ENCODE measurements around the gene SMYD3. TPM values are rescaled to one million over a fixed set of nuclear protein-coding genes. Genes with fewer than 3 reads are reported as not detected.

Gene SMYD3
- polyA plus RNA-seq, 2 of the 4 experiments (the other 2 are of a cell fraction), result 18.2 to 35.2 TPM

DNA sequence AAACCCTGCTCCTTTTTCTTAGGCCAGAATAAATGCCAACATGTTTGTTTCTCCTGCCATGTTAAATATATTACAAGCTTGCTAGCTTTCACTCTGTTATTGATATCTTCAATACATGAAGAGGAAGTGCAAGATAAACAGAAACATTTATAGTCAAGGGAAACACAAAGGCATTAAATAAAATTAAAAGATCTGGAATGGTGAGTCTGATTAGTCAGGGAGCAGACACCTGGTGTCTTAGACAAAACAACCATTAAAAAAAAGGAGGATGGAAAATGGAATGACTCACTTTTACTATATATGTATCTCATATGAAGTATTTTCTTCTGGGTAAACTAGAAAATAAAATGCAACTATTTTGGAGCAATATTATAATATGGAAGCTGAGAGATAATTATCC lies 123.3 kb downstream of the SMYD3 start:
- H3K27ac ChIP-seq, result no peak overlapping the region
- FAIRE-seq, result no peak
- no peak overlapping the region for H3K4me2 ChIP-seq

DNA sequence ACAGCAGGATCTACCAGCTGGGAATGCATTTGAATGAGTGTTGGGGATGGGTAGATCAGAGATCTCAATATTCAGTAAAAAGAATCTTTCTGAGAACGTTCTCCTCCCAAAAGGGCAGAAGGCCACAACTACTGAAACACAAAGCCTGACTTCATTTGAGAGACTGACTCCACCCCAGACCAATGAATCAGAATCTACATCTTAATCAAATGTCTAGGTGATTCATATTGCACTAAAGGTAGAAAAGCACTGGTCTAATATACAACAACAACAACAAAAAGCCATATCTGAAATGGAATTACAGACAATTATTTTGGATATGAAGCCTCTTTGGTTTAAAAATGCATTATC lies 123.9 kb downstream of the SMYD3 start:
- ChIA-PET POLR2A (no interaction called here), CTCF (no interaction called here)
- TF ChIP-seq, protein P1, sequence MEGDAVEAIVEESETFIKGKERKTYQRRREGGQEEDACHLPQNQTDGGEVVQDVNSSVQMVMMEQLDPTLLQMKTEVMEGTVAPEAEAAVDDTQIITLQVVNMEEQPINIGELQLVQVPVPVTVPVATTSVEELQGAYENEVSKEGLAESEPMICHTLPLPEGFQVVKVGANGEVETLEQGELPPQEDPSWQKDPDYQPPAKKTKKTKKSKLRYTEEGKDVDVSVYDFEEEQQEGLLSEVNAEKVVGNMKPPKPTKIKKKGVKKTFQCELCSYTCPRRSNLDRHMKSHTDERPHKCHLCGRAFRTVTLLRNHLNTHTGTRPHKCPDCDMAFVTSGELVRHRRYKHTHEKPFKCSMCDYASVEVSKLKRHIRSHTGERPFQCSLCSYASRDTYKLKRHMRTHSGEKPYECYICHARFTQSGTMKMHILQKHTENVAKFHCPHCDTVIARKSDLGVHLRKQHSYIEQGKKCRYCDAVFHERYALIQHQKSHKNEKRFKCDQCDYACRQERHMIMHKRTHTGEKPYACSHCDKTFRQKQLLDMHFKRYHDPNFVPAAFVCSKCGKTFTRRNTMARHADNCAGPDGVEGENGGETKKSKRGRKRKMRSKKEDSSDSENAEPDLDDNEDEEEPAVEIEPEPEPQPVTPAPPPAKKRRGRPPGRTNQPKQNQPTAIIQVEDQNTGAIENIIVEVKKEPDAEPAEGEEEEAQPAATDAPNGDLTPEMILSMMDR (IDR thresholded peaks at IDR 0.05), result no peak
- TF ChIP-seq CEBPB (IDR thresholded peaks at IDR 0.05), result no peak
- TF ChIP-seq, protein P2, sequence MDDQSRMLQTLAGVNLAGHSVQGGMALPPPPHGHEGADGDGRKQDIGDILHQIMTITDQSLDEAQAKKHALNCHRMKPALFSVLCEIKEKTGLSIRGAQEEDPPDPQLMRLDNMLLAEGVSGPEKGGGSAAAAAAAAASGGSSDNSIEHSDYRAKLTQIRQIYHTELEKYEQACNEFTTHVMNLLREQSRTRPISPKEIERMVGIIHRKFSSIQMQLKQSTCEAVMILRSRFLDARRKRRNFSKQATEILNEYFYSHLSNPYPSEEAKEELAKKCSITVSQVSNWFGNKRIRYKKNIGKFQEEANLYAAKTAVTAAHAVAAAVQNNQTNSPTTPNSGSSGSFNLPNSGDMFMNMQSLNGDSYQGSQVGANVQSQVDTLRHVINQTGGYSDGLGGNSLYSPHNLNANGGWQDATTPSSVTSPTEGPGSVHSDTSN (IDR thresholded peaks at IDR 0.05), result no peak
- TF ChIP-seq KDM1A (IDR thresholded peaks at IDR 0.05; ENCODE audit: low read depth), result no peak
- TF ChIP-seq NFE2L2 (conservative IDR thresholded peaks at IDR 0.05; ENCODE audit: low read length), result no peak
- TF ChIP-seq ZSCAN20 (CRISPR knock-in tag; IDR thresholded peaks at IDR 0.05), result no peak
- TF ChIP-seq EHF (CRISPR knock-in tag; IDR thresholded peaks at IDR 0.05), result no peak
- no peak for TF ChIP-seq PHF8 (IDR thresholded peaks at IDR 0.05; ENCODE audit: borderline replicate concordance, low read depth)
- no peak for TF ChIP-seq FOSL2 (IDR thresholded peaks at IDR 0.05)
- no peak for TF ChIP-seq FOSL2 (CRISPR knock-in tag; IDR thresholded peaks at IDR 0.05)
- TF ChIP-seq RARB (CRISPR knock-in tag; IDR thresholded peaks at IDR 0.05), result no peak
- TF ChIP-seq, protein P3, sequence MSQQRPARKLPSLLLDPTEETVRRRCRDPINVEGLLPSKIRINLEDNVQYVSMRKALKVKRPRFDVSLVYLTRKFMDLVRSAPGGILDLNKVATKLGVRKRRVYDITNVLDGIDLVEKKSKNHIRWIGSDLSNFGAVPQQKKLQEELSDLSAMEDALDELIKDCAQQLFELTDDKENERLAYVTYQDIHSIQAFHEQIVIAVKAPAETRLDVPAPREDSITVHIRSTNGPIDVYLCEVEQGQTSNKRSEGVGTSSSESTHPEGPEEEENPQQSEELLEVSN (IDR thresholded peaks at IDR 0.05; ENCODE audit: borderline replicate concordance, low read depth), result no peak
- TF ChIP-seq JUN (IDR thresholded peaks at IDR 0.05), result no peak
- no peak for TF ChIP-seq BHLHE40 (IDR thresholded peaks at IDR 0.05; ENCODE audit: low read depth, low read length)
- TF ChIP-seq RFX5 (IDR thresholded peaks at IDR 0.05), result no peak
- no peak for TF ChIP-seq EP300 (IDR thresholded peaks at IDR 0.05)
- no peak overlapping the region for H3K4me3 ChIP-seq
- no peak overlapping the region for H3K4me2 ChIP-seq
- WGBS (ENCODE audit: missing lambda C conversion rate), result 79% methylated on average over 1 of the region's 1 CpG
- FAIRE-seq (no peak), ATAC-seq (no peak), DNase-seq (ENCODE audit: low read depth in 1 of 2, low spot score in 1 of 2) (no peak)
- no peaks in the 10 kb centered on the region for H3K9me3 ChIP-seq
- peak overlapping the region in 1 of 2 experiments; percentile 40; a peak in 1 of 6 replicates for H3K27ac ChIP-seq
- H3K4me1 ChIP-seq, result no peaks in the 10 kb centered on the region

More for the DNA sequence above, 123.3 kb downstream of the SMYD3 start:
- CTCF ChIA-PET, result no interaction called here
- ATAC-seq (no peak), DNase-seq (ENCODE audit: low read depth in 1 of 2, low spot score in 1 of 2) (no peak)
- Histone ChIP-seq H3K4me3 (no peak overlapping the region), H3K4me1 (no peaks in the 10 kb centered on the region), H3K9me3 (no peaks in the 10 kb centered on the region)
- POLR2A ChIA-PET, result no interaction called here
- TF ChIP-seq TP53 (CRISPR knock-in tag; IDR thresholded peaks at IDR 0.05), result no peak
- TF ChIP-seq SMC3 (IDR thresholded peaks at IDR 0.05), result no peak
- TF ChIP-seq, protein P4, sequence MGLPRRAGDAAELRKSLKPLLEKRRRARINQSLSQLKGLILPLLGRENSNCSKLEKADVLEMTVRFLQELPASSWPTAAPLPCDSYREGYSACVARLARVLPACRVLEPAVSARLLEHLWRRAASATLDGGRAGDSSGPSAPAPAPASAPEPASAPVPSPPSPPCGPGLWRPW (IDR thresholded peaks at IDR 0.05), result no peak
- TF ChIP-seq, protein P3 (IDR thresholded peaks at IDR 0.05; ENCODE audit: borderline replicate concordance, low read depth), result no peak
- TF ChIP-seq FOXS1 (CRISPR knock-in tag; IDR thresholded peaks at IDR 0.05), result no peak
- TF ChIP-seq MAFK (IDR thresholded peaks at IDR 0.05; ENCODE audit: partially characterized antibody), result no peak
- no peak for TF ChIP-seq RNF2 (IDR thresholded peaks at IDR 0.05; ENCODE audit: borderline replicate concordance, low read depth)
- no peak for TF ChIP-seq MYC (IDR thresholded peaks at IDR 0.05; ENCODE audit: borderline replicate concordance, low read length)
- TF ChIP-seq CHD2 (IDR thresholded peaks at IDR 0.05; ENCODE audit: low read length, partially characterized antibody), result no peak
- no peak for TF ChIP-seq CEBPB (IDR thresholded peaks at IDR 0.05)
- TF ChIP-seq, protein P5, sequence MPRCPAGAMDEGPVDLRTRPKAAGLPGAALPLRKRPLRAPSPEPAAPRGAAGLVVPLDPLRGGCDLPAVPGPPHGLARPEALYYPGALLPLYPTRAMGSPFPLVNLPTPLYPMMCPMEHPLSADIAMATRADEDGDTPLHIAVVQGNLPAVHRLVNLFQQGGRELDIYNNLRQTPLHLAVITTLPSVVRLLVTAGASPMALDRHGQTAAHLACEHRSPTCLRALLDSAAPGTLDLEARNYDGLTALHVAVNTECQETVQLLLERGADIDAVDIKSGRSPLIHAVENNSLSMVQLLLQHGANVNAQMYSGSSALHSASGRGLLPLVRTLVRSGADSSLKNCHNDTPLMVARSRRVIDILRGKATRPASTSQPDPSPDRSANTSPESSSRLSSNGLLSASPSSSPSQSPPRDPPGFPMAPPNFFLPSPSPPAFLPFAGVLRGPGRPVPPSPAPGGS (IDR thresholded peaks at IDR 0.05), result no peak
- TF ChIP-seq HOXA7 (CRISPR knock-in tag; IDR thresholded peaks at IDR 0.05), result no peak
- no peak for TF ChIP-seq RCOR1 (IDR thresholded peaks at IDR 0.05; ENCODE audit: low read depth, low read length)
- no peak for TF ChIP-seq HOXB13 (CRISPR knock-in tag; IDR thresholded peaks at IDR 0.05; ENCODE audit: low read depth)
- no peak for TF ChIP-seq GATA3 (IDR thresholded peaks at IDR 0.05; ENCODE audit: borderline replicate concordance)
- TF ChIP-seq, protein P6, sequence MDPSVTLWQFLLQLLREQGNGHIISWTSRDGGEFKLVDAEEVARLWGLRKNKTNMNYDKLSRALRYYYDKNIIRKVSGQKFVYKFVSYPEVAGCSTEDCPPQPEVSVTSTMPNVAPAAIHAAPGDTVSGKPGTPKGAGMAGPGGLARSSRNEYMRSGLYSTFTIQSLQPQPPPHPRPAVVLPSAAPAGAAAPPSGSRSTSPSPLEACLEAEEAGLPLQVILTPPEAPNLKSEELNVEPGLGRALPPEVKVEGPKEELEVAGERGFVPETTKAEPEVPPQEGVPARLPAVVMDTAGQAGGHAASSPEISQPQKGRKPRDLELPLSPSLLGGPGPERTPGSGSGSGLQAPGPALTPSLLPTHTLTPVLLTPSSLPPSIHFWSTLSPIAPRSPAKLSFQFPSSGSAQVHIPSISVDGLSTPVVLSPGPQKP (IDR thresholded peaks at IDR 0.05; ENCODE audit: low read depth, low read length), result no peak
- no peak for TF ChIP-seq ZC3H11A (IDR thresholded peaks at IDR 0.05)
- TF ChIP-seq, protein P7, sequence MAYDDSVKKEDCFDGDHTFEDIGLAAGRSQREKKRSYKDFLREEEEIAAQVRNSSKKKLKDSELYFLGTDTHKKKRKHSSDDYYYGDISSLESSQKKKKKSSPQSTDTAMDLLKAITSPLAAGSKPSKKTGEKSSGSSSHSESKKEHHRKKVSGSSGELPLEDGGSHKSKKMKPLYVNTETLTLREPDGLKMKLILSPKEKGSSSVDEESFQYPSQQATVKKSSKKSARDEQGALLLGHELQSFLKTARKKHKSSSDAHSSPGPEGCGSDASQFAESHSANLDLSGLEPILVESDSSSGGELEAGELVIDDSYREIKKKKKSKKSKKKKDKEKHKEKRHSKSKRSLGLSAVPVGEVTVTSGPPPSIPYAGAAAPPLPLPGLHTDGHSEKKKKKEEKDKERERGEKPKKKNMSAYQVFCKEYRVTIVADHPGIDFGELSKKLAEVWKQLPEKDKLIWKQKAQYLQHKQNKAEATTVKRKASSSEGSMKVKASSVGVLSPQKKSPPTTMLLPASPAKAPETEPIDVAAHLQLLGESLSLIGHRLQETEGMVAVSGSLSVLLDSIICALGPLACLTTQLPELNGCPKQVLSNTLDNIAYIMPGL (CRISPR knock-in tag; IDR thresholded peaks at IDR 0.05; ENCODE audit: borderline replicate concordance), result no peak
- TF ChIP-seq KDM5A (IDR thresholded peaks at IDR 0.05), result no peak
- no peak for TF ChIP-seq RARB (CRISPR knock-in tag; IDR thresholded peaks at IDR 0.05)
